Measurements from ENCODE around the gene ENOX1. TPM values are rescaled to one million over a fixed set of nuclear protein-coding genes. Genes with fewer than 3 reads are reported as not detected.

ENOX1 gene
- total and polyA plus RNA-seq, 2 donors (not counting 3 experiments of a cell fraction or from before 2014, with no cell fraction given): 0.17 to 0.97 TPM

- POLR2A ChIA-PET: no interaction called here
- intact Hi-C loops (cut with micrococcal nuclease) (no loop called here), dilution Hi-C loops (cut with MboI; ENCODE audit: extremely low pct_ligation_motif_present, low sequenced_read_pairs) (no loop called here)
- H2AFZ ChIP-seq (ENCODE audit: low read depth, low read length): no peak overlapping the region
- DNase-seq (ENCODE audit: low read depth, low spot score) (no peak), FAIRE-seq (no peak)
- TF ChIP-seq MAX (IDR thresholded peaks at IDR 0.05; ENCODE audit: insufficient read depth, insufficient read length) (no peak), POLR2AphosphoS5 (IDR thresholded peaks at IDR 0.05; ENCODE audit: insufficient read depth, low read depth, low read length) (no peak), CTCF (IDR thresholded peaks at IDR 0.05; ENCODE audit: extremely low read depth in 1 of 2, insufficient read depth in 1 of 2, low read depth in 1 of 2, low read length in 2 of 2) (no peak), MYC (IDR thresholded peaks at IDR 0.05; ENCODE audit: low read depth, low read length) (no peak), EZH2 (IDR thresholded peaks at IDR 0.05; ENCODE audit: borderline replicate concordance, low read depth, low read length, severe bottlenecking) (no peak), FOS (IDR thresholded peaks at IDR 0.05; ENCODE audit: borderline replicate concordance, insufficient read depth, low read length) (no peak), GATA2 (IDR thresholded peaks at IDR 0.05; ENCODE audit: insufficient read depth, insufficient read length, low read depth, low read length) (no peak), POLR2A (IDR thresholded peaks at IDR 0.05; ENCODE audit: low read depth, low read length) (no peak), JUN (IDR thresholded peaks at IDR 0.05; ENCODE audit: borderline replicate concordance, insufficient read depth, insufficient read length, low read depth) (no peak)
- CTCF ChIA-PET: no interaction called here
- no peaks in the 10 kb centered on the region for H3K36me3 ChIP-seq (ENCODE audit: control insufficient read depth in 2 of 2, extremely low read depth in 1 of 2, insufficient read depth in 2 of 2, low read length in 2 of 2)
- H3K9me1 ChIP-seq (replicated peaks; ENCODE audit: control insufficient read depth, extremely low read depth, insufficient read depth, low read length): no peaks in the 10 kb centered on the region
- H3K27ac ChIP-seq (ENCODE audit: insufficient read depth, low read depth, low read length): no peak overlapping the region
- H4K20me1 ChIP-seq (replicated peaks; ENCODE audit: control insufficient read depth, extremely low read depth, insufficient read depth, low read length): no peaks in the 10 kb centered on the region
- no peaks in the 10 kb centered on the region for H3K9me3 ChIP-seq (replicated peaks; ENCODE audit: control insufficient read depth, insufficient read depth, low read length)
- BruUV-seq (replicated peaks): no TSS peak
- H3K79me2 ChIP-seq (ENCODE audit: control insufficient read depth, insufficient read depth, low read length): no peaks in the 10 kb centered on the region
- H3K9ac ChIP-seq (replicated peaks; ENCODE audit: extremely low read depth, insufficient read depth, low read length): no peak overlapping the region
- H3K4me2 ChIP-seq (ENCODE audit: insufficient read depth, low read length): no peak overlapping the region
- H3K4me1 ChIP-seq (ENCODE audit: control insufficient read depth, extremely low read depth, insufficient read depth, low read length): peaks cover 2% of the 10 kb centered on the region
- no peaks in the 10 kb centered on the region for H3K27me3 ChIP-seq (ENCODE audit: control insufficient read depth in 2 of 2, insufficient read depth in 2 of 2, low read length in 2 of 2)
- H3K4me3 ChIP-seq (replicated peaks in 1 of 3; ENCODE audit: insufficient read depth in 1 of 3, low read depth in 1 of 3, low read length in 3 of 3): no peak overlapping the region
Measured at GRCh38 chr13:43274881-43275280, 511.9 kb downstream of the ENOX1 start.
